Activated naive CD4-positive, alpha-beta T cell treated with anti-CD3 and anti-CD28 coated beads, Interleukin-2, amount 10 ng/mL, durations not matched to agents 5 hours and 36 hours (primary cell): ENCODE results near the gene PTPRU. TPM values are rescaled to one million over a fixed set of nuclear protein-coding genes. Genes with fewer than 3 reads are reported as not detected.

ENCODE experiments used
- total RNA-seq, 2 experiments: library from RNA; stranded (reverse); gene quantifications; one replicate each; pipeline ENCODE4 v1.2.3, GENCODE V29; 2021

PTPRU gene
- under 1 TPM; 0.36 to 0.43 TPM for total RNA-seq

GRCh38 chr1:29235955-29236711, at the start of gene PTPRU:
Gene PTPRU, plus strand, starts transcription at chr1:29236522. Its CDS starts 123 bp downstream, at chr1:29236645.

GRCh38 chr1:29230553-29231378, 5.6 kb upstream of the PTPRU start, which contains the start of gene MECR:
Gene MECR, minus strand, starts transcription at chr1:29230934. Its CDS starts 28 bp downstream, at chr1:29230906.

Other genes starting within 250 kb of the PTPRU start
- gene TMEM200B, start 112.6 kb upstream of the PTPRU start, total RNA-seq = under 1 TPM in 1 of 2 experiments, not detected in 1; 0.10 TPM
- 10 to 100 TPM; 96.8 to 97.3 TPM for gene SRSF4, start 54.6 kb upstream of the PTPRU start, total RNA-seq
- 10 to 100 TPM; 15.3 to 16.8 TPM for gene MECR, start 5.6 kb upstream of the PTPRU start, total RNA-seq